Suppressor macrophage treated with lipopolysaccharide for 1 hour (primary cell): ENCODE data around the gene IRS1.

ENCODE experiments used
- DNase-seq, 3 donors: peaks; one replicate each; pipeline ENCODE4 v3.0.0-alpha.2; 2020 to 2022

The IRS1 gene

DNA sequence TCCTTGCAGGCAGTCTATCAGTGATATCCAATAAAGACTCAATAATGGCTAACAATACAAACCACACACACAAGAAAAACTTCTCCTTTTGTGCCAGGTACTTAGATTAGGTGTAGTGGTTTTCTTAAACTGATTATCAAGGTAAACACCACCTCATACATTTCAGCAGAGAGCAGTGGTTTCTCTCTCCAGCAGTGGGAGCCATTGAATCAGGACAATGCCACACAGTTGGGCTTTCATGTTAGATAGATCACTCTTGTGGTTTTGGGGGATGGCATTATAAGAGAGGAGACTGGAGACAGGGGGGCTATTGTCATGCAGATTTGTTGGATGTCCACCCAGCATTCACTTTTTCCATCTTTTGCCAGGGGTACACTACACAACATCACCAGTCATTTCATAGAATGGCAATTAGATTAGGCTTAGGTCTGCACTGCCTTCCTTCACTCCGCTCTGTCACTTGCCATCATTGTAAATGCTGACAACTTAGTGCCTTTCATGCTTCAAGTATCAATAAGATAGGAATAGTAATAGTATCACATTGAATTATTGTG is 13.6 kb upstream of the IRS1 start:
- DNase-seq: no peak

DNA sequence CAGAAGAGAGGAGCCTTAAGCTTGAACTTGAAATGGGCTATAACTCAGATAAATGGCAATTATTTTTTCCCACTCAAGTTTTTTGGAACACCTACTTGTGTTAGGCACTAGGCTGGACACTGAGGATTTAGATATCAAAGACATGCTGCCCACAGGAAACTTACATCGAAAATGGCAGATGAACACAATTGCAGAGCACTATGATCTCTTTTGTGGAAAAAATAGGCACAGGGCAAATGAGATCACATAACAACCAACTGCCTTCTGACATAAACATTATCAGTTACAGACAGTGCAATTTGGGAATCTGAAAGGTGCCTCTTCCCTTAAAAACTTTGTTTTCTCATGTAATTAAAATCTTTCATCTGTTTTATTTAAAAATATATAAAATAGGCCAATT is 3.8 kb upstream of the IRS1 start:
- DNase-seq: no peak

DNA sequence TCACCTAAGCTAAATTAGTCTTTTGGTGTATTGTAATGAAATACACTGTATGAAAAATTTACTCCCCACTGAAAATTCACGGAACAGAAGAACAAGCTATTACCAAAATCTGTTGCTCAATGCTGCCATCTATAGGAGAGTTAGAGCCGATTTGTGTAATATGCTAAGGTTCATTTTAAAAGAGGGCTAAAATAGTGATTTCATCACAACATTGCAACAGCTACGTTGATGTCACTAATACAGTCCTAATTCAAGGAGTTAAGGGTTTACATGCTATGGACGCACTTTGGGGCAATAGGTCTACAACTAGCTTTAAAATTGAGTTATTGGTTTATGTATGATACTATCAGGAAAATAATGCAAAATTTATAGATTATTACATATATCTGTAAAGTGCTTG is 3.0 kb upstream of the IRS1 start:
- DNase-seq: peak; percentile 77 to 95 (median 89)

DNA sequence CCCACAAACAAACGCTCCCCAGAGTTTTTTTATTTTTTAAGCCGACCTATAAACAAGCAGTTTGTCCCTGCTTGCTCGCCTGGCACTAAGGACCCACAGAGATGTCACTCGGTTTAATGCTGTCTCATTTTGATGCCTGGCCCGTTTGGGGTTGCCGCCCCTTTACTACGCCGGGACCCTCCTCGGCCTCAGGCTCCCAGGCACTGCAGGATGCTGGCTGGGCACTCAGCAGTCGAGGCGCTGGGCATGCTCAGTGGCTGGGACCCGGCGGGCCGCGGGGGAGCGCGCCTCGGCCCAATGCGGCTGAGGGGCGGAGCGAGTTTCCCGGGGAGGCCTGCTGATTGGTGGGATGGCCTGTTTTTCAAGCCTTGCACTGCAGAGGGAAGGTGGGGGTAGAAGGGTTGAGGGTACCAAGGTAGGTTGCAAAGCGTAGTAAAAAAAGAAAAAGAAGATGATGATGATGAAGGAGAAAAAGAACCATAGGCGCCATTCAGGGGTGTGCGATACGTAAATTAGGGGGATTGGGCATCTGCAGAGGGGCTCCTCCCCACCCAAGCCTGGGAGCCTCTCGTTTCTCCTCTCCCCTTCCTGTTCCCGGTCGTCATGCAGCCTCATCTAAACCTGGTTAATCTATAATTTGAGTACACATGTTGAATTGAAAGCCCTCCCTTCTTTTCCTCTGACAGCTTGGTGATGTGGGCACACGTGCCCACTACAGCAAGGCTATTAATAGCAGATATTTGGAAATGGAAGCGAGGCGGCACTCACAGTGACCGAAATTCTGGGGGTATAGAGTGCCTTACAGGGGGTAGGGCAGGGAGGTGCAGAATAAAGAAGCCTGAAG is 1.5 kb upstream of the IRS1 start:
- DNase-seq: peak; percentile 27 to 63 (median 38)

DNA sequence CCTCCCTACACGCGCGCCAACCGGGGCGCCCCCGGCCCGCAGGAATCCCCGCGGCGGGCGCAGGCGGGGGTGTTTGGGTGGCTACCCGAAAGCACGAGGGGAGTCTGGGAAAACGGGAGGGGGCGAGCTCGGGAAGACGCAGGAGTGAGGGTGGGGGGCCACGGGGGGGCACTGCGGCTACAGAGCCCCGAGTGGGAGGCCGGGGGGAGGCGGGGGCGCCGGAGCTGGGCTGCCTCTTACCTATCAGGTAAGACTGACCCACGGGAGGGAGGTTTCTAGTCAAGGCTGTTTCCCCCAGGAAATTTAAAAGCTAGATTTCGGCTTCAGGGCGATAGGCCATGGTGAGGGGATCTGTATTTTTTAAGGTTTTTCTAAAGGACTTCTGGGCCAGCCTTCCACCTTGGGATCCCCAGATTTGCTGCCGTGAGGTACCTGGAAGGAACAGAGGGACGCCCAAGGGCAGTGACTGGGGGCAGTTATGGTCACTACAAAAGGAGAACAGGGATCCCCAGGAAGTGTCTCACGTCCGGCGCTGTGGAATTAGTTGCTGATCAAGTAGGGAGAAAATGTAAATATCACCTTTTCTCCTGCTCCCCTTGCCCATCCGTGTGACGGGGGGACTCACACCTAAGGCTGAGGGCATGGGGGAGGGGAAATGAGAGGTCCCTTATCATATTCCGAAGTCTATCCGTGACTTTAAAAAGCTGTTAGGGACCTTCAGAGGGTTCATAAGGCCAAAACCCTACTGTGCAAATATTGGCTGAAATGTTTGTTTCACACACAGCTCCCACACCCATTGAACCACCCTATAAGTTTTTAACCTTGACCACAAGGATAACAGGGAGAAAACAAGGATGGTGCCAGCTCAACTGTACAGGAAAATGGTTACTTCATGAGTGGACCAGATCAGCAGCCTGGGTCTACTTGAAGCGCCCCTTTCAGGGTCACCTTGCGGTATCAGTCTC is 638 bp upstream of the IRS1 start:
- peak in 2 of 3 donors; percentile 21 to 22 for DNase-seq

DNA sequence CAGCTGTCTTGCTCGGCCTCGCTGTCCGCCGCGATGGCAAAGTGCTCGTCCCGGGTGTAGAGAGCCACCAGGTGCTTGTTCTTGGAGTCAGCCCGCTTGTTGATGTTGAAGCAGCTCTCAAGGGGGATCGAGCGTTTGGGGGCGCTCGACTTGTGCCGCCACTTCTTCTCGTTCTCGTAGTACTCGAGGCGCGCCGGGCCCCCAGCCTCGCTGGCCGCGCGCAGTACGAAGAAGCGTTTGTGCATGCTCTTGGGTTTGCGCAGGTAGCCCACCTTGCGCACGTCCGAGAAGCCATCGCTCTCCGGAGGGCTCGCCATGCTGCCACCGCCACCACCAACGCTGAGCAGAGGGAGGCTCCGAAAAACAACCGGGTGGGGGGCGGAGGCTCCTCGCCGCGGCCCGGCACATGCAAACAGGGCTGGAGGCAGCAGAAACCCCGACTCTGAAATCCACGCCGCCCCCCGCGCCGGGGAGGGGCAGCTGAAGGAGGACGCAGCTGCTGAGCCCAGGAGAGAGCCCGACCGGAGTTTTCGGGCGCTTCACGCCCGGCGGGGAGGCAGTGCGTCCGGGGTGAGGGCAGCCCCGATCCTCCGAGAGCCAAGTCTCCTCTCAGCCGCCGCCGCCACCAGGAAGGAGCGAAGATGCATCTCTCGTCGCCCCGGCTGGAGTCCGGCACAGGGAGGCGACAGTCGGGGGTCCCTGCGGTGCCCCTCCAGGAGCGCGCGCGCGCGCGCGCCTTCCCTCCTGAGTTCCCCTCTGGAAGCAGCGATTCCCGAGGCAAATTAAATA is 1.0 kb downstream of the IRS1 start:
- peak in 2 of 3 donors; percentile 35 to 54 for DNase-seq

DNA sequence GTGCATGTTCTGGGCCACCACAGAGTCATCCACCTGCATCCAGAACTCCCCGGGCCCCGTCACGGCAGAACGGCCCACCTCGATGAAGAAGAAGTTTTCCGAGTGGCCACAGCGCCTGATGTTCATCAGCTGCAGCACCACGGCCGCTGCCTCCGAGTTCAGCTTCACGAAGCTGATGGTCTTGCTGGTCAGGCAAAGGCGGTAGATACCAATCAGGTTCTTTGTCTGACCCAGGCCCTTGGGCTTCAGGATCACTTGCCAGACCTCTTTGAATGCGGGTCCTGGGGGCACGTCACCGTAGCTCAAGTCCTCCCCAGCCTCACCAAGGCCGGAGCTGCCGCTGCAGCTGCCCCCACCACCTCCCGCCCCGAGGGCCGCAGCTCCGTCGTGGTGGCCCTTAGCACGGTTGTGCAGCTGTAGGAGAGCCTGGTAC is 1.6 kb downstream of the IRS1 start:
- no peak for DNase-seq

DNA sequence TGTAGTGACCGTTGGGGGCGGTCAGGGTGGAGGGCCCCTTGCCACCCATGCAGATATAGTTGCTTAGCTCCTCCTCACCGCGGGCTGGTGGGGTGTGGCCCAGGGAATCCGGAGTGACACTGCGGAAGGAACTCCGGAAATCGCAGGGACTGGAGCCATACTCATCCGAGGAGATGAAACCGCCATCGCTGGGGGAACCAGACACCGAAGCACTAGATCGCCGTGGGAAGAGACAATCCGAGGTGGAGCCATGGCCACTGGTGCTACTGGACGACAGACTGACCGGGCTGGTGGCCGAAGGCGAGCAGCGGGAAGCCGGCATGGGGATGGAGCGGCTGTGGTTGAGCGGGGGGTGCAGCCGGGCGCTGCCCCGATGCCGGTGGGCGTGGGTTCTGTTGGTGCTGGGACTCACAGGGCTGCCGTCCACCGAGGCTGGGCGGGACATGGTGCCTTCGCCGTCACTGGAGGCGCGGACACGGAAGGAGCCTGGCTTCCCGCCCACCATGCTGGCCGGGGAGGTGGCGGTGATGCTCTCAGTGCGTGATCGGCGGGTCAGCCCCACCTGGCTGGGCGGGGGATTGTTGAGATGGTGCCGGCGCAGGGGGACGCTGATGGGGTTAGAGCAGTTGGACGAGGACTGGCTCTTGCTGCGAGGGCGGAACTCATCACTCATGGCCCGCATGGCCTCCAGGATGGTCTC is 2.2 kb downstream of the IRS1 start:
- DNase-seq: no peak

DNA sequence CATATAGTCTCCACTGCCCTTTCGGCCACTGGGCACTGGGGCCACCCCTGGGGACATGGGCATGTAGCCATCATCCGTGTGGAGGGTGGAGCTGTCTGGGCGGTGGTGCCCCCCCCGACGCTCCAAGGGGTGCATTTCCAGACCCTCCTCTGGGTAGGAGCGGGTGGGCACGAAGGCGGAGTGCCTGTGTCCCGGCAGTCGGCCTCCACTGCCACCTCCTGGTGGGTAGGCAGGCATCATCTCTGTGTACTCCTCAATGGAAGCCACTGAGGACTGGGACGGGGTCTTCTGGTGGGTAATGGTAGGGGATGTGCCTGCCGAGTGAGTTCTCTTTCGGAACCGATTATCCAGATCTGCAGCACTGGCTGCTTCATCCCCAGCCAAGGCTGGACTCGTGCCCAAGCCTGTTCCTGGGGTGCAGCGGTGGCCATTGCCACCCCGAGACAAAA is 2.8 kb downstream of the IRS1 start:
- DNase-seq: no peak

DNA sequence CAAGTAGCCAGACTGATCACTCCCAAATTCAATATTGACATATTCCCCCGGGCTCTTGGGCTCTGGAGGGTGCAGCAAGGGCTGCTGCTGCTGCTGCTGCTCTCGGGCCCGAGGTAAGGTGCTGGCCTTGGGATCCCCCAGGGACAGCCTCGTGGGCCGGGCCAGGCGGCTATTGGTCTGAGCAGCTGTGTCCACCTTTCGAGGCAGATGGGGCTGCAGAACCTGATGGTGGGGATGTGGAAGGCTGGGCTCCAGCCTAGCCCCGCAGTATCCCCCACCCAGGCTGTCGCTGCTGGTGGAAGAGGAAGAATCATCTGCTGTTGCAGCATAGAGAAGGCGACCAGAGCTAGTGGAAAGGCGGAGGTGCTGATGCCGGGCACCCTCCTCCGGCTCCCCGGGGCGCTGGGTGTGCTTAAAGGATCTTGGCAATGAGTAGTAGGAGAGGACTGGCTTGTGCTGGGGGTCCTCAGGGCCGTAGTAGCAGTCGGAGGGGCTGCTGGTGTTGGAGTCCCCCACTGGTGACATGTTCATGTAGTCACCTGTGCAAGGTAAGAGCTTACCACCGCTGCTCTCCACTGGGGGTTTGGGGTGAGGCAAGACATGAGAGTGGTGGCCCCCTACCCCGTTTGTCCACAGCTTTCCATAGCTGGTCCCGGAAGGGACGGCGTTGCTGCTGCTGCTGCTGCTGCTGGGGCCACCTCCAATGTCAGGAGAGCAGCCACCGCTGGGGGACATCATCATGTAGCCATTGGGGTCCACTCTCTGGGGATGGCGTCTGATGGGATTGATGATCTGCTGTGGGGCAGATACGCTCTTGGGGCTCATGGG is 3.4 kb downstream of the IRS1 start:
- DNase-seq: no peak

DNA sequence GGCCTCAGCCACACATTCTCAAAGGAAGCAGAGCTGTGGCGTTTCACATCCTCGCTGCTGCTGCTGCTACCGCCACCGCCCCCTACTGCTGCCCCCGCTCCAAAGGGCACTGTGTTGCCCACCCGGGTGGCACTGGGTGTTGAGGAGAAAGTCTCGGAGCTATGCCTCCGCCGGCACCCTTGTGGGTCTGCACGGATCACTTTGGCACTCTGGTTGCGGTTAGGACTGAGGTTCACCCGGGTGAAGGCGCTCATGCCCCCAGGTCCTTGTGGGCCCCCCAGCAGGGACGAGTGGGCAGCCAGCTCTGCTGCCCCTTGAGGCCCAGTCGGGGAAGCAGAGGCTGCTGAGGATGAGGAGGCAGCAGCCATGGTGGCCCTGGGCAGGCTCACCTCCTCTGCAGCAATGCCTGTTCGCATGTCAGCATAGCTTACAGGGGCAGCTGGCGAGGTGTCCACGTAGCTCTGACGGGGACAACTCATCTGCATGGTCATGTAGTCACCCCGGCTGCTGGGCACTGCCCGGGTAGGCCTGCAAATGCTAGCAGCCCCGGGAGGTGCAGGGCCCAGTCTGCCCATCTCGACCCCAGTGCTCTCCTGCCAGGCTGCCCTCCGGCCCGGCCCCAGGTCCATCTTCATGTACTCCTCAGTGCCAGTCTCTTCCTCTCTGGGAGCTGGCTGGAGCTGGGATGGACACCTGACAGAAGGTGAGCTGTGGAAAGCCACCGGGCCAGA is 4.2 kb downstream of the IRS1 start:
- DNase-seq: no peak

DNA sequence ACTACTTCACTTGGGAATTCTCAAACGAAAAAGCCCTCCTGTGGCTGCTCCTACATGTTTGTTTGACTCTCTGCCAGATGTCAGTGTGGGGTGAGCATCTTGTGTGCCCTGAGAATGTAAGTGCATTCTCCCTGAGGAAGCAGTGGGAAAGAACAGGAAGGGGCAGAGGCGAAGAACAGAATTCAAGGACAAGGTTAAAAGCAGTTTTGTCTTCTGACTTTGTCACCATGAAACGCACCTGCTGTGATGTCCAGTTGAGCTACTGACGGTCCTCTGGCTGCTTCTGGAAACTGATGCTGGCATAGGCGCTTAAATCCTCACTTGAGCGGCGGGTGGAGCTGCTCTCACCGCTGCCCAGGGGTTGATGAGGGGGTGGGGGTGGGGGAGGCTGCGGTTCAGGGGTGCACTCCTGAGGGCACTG is 4.9 kb downstream of the IRS1 start:
- no peak for DNase-seq

DNA sequence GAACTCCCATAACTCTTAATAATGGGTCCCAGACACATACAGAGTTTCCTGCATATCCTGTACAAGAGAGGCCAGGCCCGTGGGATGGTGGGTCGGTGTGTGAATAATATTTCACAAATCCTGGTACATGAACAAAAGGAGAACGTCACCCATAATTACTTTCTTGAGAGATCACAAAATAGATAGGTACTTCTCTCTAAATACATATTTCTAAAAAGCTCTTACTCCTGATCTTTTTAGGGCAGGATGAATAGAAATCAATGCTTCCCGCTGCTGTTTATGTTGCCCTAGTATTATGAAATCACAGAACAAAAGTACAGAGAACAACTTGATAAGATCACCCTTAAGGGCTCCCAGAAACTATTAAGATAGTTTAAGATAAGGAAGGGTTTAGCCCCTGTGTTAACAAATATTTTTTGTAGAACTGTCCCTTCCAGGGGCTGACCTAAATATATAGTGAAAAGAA is 5.4 kb downstream of the IRS1 start:
- DNase-seq: no peak

DNA sequence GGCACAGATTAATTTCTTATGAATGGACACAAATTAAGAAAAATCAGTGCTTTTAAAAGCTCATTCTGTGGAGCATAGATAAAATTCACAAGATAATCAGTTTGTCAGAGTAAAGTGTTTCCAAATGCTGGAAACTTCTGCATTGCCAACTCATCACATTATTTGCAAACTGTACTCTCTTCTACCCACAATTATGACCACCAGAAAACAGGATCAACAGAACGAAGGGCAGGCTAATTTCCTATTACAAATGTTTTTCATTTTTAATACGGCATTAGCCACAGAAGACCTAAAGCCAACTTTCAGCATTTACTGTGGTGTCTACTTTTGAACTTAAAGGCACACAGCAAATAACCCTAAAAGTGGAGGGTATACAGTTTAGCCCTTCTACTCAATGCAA is 6.0 kb downstream of the IRS1 start:
- peak; percentile 27 to 72 (median 67) for DNase-seq

DNA sequence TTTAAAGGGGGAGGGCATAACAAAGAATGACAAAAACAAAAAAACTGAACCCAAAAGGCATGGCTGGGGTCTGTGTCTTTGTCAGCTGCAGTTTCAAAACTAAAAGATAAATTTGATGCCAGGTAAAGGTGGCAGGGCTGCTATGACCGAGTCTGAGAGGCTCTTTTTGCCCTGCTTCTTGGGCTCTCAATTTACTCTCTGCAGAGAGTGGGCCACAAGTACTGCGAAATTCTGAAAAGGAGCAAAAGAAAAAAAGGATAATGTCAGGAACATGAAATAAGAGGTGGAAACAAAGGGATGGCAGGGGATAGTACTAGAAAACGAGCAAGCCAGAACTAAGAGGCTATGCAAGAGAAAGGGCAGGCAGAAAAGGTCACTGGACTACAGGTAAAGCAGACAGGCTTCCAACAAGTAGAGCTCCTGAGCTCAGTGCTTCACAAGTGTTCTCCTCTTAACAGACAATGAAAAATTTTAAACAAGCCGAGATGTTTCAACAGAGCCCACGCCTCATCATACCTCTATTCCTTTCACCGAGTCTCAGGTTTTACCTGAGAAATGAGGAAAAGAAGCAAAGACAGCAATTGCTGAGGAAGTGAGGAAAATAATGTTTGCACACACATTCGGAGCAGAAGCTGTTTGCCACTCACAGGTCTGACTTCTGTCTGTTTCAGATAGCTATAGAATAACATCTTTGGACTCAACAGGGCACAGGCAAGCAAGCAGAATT is 7.3 kb downstream of the IRS1 start:
- no peak for DNase-seq

DNA sequence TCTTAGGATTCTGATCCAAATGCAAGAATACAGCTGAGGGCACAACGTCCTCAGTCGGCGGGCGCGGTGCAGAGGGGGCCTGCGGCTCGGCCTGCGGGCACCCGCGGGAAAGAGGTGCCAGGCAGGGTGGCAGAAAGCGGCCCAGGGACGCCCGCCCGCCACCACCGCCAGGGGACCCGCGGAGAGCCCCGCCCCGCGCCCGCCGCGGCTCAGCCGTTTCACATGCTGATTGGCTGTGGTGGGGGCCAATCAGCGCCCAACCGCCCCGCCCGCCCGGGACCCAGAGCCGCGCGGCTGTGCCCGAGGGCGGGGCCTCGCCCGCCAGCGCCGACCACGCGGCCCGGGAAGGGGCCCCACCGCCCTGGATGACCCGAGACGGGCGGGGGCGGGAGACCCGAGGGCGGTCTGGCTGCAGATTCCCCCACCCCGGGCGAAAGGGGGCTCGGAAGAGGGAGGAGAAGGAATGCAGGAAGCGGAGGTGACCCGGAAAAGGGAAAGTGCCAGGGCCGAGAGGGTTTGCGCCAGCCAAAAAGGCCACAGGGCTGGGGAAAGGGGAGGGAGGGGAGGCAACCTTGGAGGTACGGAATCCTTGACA is 8.0 kb downstream of the IRS1 start:
- peak; percentile 90 to 98 (median 96) for DNase-seq

DNA sequence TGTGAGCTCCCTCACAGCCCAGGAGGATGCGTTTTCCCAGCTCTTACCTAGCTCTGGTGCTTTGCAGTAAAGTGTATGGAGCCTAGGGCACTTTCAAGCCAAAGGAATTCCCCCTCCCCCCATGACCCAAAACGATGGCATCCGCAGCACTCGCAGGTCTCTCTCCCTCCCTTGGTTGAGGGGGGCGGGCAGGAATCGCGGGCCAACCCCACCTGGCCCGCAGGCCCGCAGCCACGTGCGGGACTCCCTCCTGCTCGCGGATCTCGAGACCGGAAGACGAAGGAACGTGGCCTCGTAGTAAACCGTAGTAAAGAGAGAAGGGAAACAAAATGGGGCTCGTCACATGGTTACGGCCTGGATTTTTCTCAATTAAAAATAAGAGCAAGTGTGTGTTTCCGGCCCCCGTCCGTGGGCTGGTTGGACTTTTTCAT is 8.5 kb downstream of the IRS1 start:
- peak in 2 of 3 donors; percentile 58 to 68 for DNase-seq

DNA sequence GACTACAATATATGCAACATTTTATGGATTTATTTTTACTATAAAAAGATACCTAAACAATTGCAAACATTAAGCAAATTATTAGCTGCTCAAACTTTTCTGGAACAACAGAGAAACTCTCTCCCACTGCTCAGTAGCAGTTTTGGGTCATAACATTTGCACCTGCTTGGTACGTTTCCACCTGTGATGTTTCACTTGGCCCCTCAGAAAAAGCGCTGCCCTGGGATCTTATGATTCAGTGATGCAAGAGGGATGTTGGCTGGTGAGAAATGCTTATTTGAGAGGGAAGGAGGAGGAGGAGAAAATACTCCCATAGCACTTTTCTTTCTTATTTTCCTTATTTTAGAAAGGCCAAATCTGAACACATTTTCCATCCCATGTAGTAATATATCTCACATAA is 9.2 kb downstream of the IRS1 start:
- no peak for DNase-seq

DNA sequence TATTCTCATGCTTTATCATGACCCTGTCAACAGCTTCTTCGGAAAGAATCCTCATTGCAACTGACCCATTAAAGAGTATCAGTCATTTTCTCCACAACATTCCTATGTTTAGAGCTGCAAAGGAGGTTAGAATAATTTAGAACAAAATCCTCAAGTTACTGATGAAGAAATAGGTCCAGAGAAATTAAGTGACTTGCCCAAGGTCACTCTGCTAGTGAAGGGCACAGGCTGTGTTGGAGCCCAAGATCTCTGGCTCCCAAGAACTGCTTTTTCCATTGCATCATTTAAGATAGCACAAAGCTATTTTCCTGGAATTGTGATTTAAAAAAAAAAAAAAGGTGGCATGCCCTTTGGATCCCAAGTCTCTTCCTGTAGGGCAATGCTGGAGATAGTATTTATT is 9.6 kb downstream of the IRS1 start:
- DNase-seq: no peak
